SK-N-SH (cell line): ENCODE data around the gene NPY4R.
"Not testable (repeated sequence)": the region's sequence is repeated elsewhere in the genome, so short reads cannot be mapped to it uniquely, and the experiment has no call there.

Source experiments
- EZH2phosphoT487 ChIP-seq: fragments of 200-600 bp; sonication (generic); IDR thresholded peaks from 2 replicates; pipeline ENCODE4 v1.6.1; 2017; ENCODE audit warnings: low read depth, mixed run types, mild to moderate bottlenecking, antibody characterized with exemption, moderate library complexity, borderline replicate concordance
- FOSL2 ChIP-seq: IDR thresholded peaks from 2 replicates; pipeline ENCODE4 v1.4.0; 2012; ENCODE audit warnings: low read depth, mild to moderate bottlenecking, moderate library complexity, borderline replicate concordance
- JUND ChIP-seq: IDR thresholded peaks from 2 replicates; pipeline ENCODE4 v1.4.0; 2012
- RAD21 ChIP-seq: IDR thresholded peaks from 2 replicates; pipeline ENCODE4 v1.6.1; 2012; ENCODE audit warnings: mild to moderate bottlenecking, low read length
- RCOR1 ChIP-seq: fragments of 150-350 bp; IDR thresholded peaks from 2 replicates; pipeline ENCODE4 v1.6.1; 2017; ENCODE audit warnings: antibody characterized with exemption, low read length
- SIN3A ChIP-seq: IDR thresholded peaks from 2 replicates; pipeline ENCODE4 v1.6.1; 2012; ENCODE audit warnings: low read depth, mild to moderate bottlenecking, low read length, moderate library complexity, borderline replicate concordance
- SMC3 ChIP-seq: IDR thresholded peaks from 2 replicates; pipeline ENCODE4 v1.6.1; 2012; ENCODE audit warnings: low read depth, low read length, improper control_type of control experiment
- TAF1 ChIP-seq: IDR thresholded peaks from 2 replicates; pipeline ENCODE4 v1.6.1; 2012; ENCODE audit warnings: low read depth, mild to moderate bottlenecking, low read length, moderate library complexity, borderline replicate concordance
- YY1 ChIP-seq: IDR thresholded peaks from 2 replicates; pipeline ENCODE4 v1.4.0; 2012; ENCODE audit warnings: low read depth, mild to moderate bottlenecking
- TF ChIP-seq, protein P1 (sequence below): fragments of 200-600 bp; sonication (generic); IDR thresholded peaks from 2 replicates; pipeline ENCODE4 v1.6.1; 2017; ENCODE audit warnings: antibody characterized with exemption, mild to moderate bottlenecking, moderate library complexity
- TF ChIP-seq, protein P2 (sequence below): IDR thresholded peaks from 2 replicates; pipeline ENCODE4; 2012
- TF ChIP-seq, protein P3 (sequence below): IDR thresholded peaks from 2 replicates; pipeline ENCODE4 v1.6.1; 2012; ENCODE audit warnings: mild to moderate bottlenecking, low read depth, low read length, moderate library complexity
- TF ChIP-seq, protein P4 (sequence below): fragments of 150-350 bp; IDR thresholded peaks from 2 replicates; pipeline ENCODE4 v1.6.1; 2016; ENCODE audit warnings: mild to moderate bottlenecking, low read depth, low read length

DNA sequence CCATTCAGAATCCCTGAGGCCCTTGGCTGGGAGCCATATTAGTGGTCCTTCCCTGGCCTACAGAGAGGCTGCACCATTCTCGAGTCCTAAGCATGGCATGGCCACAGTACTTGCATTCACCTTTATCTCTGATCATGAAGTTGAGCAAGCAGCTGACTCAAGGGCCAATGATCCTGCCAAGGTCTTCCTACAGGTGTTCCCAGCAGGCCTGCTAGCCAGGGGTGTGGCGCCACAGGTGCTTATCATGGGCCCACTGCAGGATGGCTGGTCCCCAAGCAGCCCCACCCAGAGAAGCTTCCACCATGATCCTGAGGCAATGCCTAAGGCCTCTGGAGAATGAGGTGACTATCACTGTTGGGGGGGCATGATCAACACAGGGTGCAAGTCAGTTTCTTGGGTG is 42.2 kb downstream of the NPY4R start:
- TF ChIP-seq, protein P1, sequence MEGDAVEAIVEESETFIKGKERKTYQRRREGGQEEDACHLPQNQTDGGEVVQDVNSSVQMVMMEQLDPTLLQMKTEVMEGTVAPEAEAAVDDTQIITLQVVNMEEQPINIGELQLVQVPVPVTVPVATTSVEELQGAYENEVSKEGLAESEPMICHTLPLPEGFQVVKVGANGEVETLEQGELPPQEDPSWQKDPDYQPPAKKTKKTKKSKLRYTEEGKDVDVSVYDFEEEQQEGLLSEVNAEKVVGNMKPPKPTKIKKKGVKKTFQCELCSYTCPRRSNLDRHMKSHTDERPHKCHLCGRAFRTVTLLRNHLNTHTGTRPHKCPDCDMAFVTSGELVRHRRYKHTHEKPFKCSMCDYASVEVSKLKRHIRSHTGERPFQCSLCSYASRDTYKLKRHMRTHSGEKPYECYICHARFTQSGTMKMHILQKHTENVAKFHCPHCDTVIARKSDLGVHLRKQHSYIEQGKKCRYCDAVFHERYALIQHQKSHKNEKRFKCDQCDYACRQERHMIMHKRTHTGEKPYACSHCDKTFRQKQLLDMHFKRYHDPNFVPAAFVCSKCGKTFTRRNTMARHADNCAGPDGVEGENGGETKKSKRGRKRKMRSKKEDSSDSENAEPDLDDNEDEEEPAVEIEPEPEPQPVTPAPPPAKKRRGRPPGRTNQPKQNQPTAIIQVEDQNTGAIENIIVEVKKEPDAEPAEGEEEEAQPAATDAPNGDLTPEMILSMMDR = not testable (repeated sequence)
- not testable (repeated sequence) for TF ChIP-seq FOSL2, YY1, RCOR1, TAF1, RAD21, SIN3A, SMC3, JUND, EZH2phosphoT487
- TF ChIP-seq, protein P2, sequence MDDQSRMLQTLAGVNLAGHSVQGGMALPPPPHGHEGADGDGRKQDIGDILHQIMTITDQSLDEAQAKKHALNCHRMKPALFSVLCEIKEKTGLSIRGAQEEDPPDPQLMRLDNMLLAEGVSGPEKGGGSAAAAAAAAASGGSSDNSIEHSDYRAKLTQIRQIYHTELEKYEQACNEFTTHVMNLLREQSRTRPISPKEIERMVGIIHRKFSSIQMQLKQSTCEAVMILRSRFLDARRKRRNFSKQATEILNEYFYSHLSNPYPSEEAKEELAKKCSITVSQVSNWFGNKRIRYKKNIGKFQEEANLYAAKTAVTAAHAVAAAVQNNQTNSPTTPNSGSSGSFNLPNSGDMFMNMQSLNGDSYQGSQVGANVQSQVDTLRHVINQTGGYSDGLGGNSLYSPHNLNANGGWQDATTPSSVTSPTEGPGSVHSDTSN = not testable (repeated sequence)
- TF ChIP-seq, protein P3, sequence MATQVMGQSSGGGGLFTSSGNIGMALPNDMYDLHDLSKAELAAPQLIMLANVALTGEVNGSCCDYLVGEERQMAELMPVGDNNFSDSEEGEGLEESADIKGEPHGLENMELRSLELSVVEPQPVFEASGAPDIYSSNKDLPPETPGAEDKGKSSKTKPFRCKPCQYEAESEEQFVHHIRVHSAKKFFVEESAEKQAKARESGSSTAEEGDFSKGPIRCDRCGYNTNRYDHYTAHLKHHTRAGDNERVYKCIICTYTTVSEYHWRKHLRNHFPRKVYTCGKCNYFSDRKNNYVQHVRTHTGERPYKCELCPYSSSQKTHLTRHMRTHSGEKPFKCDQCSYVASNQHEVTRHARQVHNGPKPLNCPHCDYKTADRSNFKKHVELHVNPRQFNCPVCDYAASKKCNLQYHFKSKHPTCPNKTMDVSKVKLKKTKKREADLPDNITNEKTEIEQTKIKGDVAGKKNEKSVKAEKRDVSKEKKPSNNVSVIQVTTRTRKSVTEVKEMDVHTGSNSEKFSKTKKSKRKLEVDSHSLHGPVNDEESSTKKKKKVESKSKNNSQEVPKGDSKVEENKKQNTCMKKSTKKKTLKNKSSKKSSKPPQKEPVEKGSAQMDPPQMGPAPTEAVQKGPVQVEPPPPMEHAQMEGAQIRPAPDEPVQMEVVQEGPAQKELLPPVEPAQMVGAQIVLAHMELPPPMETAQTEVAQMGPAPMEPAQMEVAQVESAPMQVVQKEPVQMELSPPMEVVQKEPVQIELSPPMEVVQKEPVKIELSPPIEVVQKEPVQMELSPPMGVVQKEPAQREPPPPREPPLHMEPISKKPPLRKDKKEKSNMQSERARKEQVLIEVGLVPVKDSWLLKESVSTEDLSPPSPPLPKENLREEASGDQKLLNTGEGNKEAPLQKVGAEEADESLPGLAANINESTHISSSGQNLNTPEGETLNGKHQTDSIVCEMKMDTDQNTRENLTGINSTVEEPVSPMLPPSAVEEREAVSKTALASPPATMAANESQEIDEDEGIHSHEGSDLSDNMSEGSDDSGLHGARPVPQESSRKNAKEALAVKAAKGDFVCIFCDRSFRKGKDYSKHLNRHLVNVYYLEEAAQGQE = not testable (repeated sequence)
- TF ChIP-seq, protein P4, sequence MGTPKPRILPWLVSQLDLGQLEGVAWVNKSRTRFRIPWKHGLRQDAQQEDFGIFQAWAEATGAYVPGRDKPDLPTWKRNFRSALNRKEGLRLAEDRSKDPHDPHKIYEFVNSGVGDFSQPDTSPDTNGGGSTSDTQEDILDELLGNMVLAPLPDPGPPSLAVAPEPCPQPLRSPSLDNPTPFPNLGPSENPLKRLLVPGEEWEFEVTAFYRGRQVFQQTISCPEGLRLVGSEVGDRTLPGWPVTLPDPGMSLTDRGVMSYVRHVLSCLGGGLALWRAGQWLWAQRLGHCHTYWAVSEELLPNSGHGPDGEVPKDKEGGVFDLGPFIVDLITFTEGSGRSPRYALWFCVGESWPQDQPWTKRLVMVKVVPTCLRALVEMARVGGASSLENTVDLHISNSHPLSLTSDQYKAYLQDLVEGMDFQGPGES = not testable (repeated sequence)
